Karpas-422 (cell line): ENCODE results near the gene SNX7. TPM values are rescaled to one million over a fixed set of nuclear protein-coding genes. Genes with fewer than 3 reads are reported as not detected.

ENCODE experiments used
- DNase-seq: peaks from one replicate; pipeline ENCODE4 v3.0.0-alpha.2; 2015
- H2AFZ ChIP-seq: fragments of 200-600 bp; sonication (generic); 2 replicates; pipeline ENCODE4 v1.6.1; 2014; ENCODE audit warnings: antibody characterized with exemption, low read length, mixed read lengths
- H3K27ac ChIP-seq: fragments of 200-600 bp; sonication (generic); 2 replicates; pipeline ENCODE4 v1.5.1; 2014; ENCODE audit warnings: mild to moderate bottlenecking, low read length, moderate library complexity
- H3K27me3 ChIP-seq: fragments of 200-600 bp; sonication (generic); 2 replicates; pipeline ENCODE4 v1.6.1; 2014; ENCODE audit warnings: low read length, mixed read lengths
- H3K36me3 ChIP-seq: fragments of 200-600 bp; sonication (generic); 2 replicates; pipeline ENCODE4 v1.6.1; 2014; ENCODE audit warnings: low read length, mixed read lengths; ENCODE audit not compliant: insufficient read depth
- H3K4me1 ChIP-seq: fragments of 200-600 bp; sonication (generic); 2 replicates; pipeline ENCODE4 v1.6.1; 2014; ENCODE audit warnings: mild to moderate bottlenecking, low read length, mixed read lengths
- H3K4me2 ChIP-seq: fragments of 200-600 bp; sonication (generic); 2 replicates; pipeline ENCODE4 v1.6.1; 2014; ENCODE audit warnings: low read length, low read depth, mild to moderate bottlenecking; ENCODE audit not compliant: poor library complexity, severe bottlenecking
- H3K4me3 ChIP-seq: fragments of 200-600 bp; sonication (generic); 2 replicates; pipeline ENCODE4 v1.5.1; 2014; ENCODE audit warnings: mild to moderate bottlenecking, antibody characterized with exemption, low read length, mixed read lengths
- H3K79me2 ChIP-seq: fragments of 200-600 bp; sonication (generic); 2 replicates; pipeline ENCODE4 v1.6.1; 2014; ENCODE audit warnings: mild to moderate bottlenecking, low read length, mixed read lengths
- H3K9ac ChIP-seq: fragments of 200-600 bp; sonication (generic); 2 replicates; pipeline ENCODE4 v1.6.0; 2014; ENCODE audit warnings: low read length
- H3K9me2 ChIP-seq: fragments of 200-600 bp; sonication (generic), shearing (Covaris generic); replicated peaks from 2 replicates; pipeline ENCODE4 v1.6.0; 2014; ENCODE audit warnings: mild to moderate bottlenecking, low read length, moderate library complexity; ENCODE audit not compliant: insufficient read depth
- H3K9me3 ChIP-seq: fragments of 300-700, 200-600 bp; sonication (generic); 2 replicates; pipeline ENCODE4 v1.6.1; 2014; ENCODE audit warnings: low read length, mixed read lengths
- H4K20me1 ChIP-seq: fragments of 200-600 bp; sonication (generic); 2 replicates; pipeline ENCODE4 v1.6.1; 2014; ENCODE audit warnings: mild to moderate bottlenecking, antibody characterized with exemption, low read length, low read depth; ENCODE audit not compliant: insufficient read depth
- total RNA-seq: library from RNA; depleted of rRNA; stranded (reverse); fragments of >200 nt; shearing (Covaris generic); gene quantifications from 2 replicates; pipeline ENCODE4 v1.2.3, GENCODE V29; 2014; ENCODE audit warnings: low replicate concordance

The SNX7 gene
- total RNA-seq, 1 experiment from 2014 or later = not detected

DNA sequence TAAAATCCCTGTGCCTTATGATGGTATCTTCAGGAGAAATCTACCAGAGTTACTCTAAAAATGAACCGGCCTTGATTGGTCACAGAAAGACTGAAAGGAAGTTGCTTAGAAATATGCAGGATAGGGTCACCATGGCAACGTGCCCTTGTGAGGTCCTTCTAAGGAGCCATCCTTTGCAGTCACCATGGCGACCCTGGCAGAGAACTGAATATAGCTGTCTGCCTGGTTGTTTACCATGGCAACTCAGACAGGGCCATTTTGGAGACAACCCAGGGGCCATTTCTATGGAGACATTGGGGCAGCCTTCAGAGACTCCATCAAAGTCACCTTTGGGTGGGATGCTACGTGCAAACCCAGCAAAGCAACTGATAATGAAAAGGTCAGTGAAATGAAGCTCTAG, 43.0 kb downstream of the SNX7 start:
- no peaks in the 10 kb centered on the region for H3K9me2 ChIP-seq
- H3K4me2 ChIP-seq = no peak overlapping the region
- H3K27me3 ChIP-seq = no peaks in the 10 kb centered on the region
- no peak overlapping the region for H3K27ac ChIP-seq
- H3K4me1 ChIP-seq = peaks cover 6% of the 10 kb centered on the region; the same call in 1 of the 2 replicates
- H4K20me1 ChIP-seq = no peaks in the 10 kb centered on the region
- no peaks in the 10 kb centered on the region for H3K79me2 ChIP-seq
- no peaks in the 10 kb centered on the region for H3K9me3 ChIP-seq
- H3K4me3 ChIP-seq = no peak overlapping the region
- DNase-seq = no peak
- H3K9ac ChIP-seq = no peak overlapping the region
- no peaks in the 10 kb centered on the region for H3K36me3 ChIP-seq
- no peak overlapping the region for H2AFZ ChIP-seq

DNA sequence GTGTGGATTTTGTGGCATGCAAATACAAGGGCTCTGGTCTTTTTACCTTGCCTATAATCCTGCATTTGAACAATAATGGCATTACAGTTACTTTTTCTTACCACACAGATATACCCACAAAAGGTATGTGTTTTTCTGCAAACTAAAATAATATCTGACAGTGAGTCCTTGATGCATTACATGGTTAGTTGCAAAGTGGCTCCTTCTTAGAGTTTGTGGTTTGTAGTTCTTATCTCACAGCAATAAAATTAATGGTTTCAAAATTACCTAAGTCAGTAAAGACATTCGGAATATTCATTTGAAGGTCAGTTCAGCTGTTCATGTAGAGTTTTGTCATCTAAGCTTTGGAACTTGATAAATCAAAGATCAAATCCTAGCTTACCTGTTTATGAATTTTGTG, 43.5 kb downstream of the SNX7 start:
- no peak overlapping the region for H3K4me3 ChIP-seq
- no peaks in the 10 kb centered on the region for H3K9me2 ChIP-seq
- no peak for DNase-seq

DNA sequence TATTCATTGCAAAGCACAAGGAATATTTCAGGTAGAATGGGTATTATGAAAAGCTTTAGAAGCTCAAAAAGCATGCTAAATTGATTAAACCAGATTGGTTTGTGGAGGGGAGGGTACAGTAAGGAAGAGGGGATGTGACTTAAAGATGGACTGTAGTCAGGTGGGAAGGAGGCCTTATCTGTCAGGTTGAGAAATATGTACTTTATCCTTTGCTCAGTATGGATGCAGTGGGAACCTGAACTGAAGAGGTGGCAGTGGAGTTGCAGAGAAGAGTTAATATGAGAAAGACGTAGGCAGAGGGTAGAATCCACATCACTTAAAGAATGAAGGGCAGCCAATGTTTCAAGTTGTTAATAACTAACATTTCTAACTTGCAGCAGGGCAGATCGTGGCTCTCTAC, 44.1 kb downstream of the SNX7 start:
- H3K9ac ChIP-seq = no peak overlapping the region
- H4K20me1 ChIP-seq = no peaks in the 10 kb centered on the region
- H3K27ac ChIP-seq = no peak overlapping the region
- no peaks in the 10 kb centered on the region for H3K9me3 ChIP-seq
- no peaks in the 10 kb centered on the region for H3K9me2 ChIP-seq
- no peaks in the 10 kb centered on the region for H3K27me3 ChIP-seq
- peaks cover 6% of the 10 kb centered on the region; the same call in 1 of the 2 replicates for H3K4me1 ChIP-seq
- DNase-seq = no peak
- no peaks in the 10 kb centered on the region for H3K79me2 ChIP-seq
- H2AFZ ChIP-seq = no peak overlapping the region
- no peak overlapping the region for H3K4me3 ChIP-seq
- no peak overlapping the region for H3K4me2 ChIP-seq
- H3K36me3 ChIP-seq = no peaks in the 10 kb centered on the region

More for the DNA sequence above, 43.5 kb downstream of the SNX7 start:
- Histone ChIP-seq H2AFZ (no peak overlapping the region), H3K9me3 (no peaks in the 10 kb centered on the region), H3K36me3 (no peaks in the 10 kb centered on the region), H3K27me3 (no peaks in the 10 kb centered on the region), H3K4me1 (peaks cover 6% of the 10 kb centered on the region; the same call in 1 of the 2 replicates), H3K27ac (no peak overlapping the region), H4K20me1 (no peaks in the 10 kb centered on the region), H3K4me2 (no peak overlapping the region), H3K9ac (no peak overlapping the region), H3K79me2 (no peaks in the 10 kb centered on the region)

DNA sequence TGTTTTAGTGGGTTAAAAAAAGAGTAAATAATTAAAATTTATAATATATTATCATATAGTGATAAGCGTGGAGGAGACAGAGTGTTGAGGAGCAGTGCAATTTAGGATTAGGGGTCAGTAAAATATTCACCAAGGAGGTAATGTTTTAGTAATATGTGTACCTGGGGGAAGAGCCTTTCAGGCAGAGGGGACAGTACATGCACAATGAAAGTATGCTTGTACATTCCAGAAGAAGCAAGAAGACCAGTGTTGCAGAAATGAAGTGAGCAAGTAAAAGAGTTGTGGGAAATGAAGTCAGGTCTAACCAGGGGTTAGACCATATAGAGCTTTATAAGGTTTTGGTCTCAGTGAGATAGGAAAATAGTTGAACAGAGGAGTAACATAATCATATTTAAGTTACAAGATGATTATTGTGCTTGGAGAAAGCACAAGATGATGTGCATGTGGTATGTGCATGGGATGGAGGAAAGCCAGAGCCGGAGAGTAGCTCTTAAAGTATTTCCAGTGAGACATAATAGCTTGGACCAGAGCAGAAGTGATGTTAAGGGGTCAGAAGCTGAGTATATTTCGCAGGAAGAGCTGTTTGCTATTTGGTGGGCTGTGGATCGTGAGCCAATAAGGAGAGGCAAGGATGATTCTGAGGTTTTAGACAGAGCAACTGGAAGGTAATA, 44.8 kb downstream of the SNX7 start:
- Histone ChIP-seq H3K79me2 (no peaks in the 10 kb centered on the region), H3K9me3 (no peaks in the 10 kb centered on the region), H3K4me3 (no peak overlapping the region), H3K9ac (no peak overlapping the region), H3K27me3 (no peaks in the 10 kb centered on the region), H3K27ac (no peak overlapping the region), H3K9me2 (no peaks in the 10 kb centered on the region), H2AFZ (no peak overlapping the region), H4K20me1 (no peaks in the 10 kb centered on the region), H3K4me1 (peaks cover 6% of the 10 kb centered on the region; the same call in 1 of the 2 replicates), H3K4me2 (no peak overlapping the region), H3K36me3 (no peaks in the 10 kb centered on the region)
- DNase-seq = no peak

DNA sequence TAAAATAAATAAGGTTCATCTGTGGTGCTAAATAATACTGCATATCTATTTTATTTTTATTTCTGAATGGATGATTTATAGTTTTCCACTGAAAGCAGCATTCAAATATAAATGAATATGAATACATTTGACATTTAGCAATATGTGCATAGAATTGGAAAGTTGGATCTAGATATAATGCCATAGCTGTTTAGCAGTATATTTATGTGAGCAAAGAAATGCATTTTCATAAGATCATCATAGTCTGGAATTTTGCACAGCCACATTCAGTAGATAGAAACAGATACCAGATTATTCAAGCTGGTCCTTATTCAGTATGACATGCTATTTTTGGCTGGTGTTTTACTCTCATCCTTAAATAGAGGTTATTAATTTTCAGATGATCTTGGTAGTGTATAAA, 46.0 kb downstream of the SNX7 start:
- Histone ChIP-seq H3K9me2 (no peaks in the 10 kb centered on the region), H3K27me3 (no peaks in the 10 kb centered on the region), H3K79me2 (no peaks in the 10 kb centered on the region), H3K9me3 (no peaks in the 10 kb centered on the region), H4K20me1 (no peaks in the 10 kb centered on the region), H3K4me1 (peaks cover 6% of the 10 kb centered on the region; the same call in 1 of the 2 replicates), H3K9ac (no peak overlapping the region), H3K27ac (no peak overlapping the region), H3K36me3 (no peaks in the 10 kb centered on the region), H3K4me3 (no peak overlapping the region), H3K4me2 (no peak overlapping the region), H2AFZ (no peak overlapping the region)
- no peak for DNase-seq

DNA sequence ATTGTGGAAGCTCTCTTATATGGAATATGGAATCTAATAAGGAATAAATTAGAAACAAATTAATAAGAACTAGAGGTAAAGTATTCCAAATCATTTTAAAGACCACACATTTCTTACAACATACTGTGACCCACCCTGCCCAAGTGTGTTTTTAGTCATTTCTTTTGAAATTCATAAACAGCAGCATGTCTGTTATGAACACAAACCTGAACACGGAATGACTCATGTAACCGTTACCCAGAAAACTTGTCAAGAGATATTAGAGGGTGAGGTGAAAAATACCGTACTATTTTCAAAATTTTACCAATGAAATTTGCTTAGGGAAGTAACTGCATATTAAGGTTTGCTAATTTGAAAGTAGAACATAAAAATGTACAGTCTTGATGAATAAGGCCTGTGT, 48.4 kb downstream of the SNX7 start:
- H3K9ac ChIP-seq = no peak overlapping the region

DNA sequence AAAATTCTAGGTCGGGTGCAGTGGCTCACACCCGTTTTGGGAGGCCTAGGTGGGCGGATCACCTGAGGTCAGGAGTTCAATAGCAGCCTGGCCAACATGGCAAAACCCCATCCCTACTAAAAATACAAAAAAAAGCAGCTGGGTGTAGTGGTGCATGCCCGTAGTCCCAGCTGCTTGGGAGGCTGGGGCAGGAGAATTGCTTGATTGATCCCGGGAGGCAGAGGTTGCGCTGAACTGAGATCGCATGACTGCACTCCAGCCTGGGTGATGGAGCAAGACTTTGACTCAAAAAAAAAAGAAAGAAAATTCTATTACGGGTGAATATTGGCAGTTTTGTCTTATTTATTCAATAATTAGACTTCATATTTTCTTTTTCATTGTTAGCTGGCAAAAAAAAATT, 62.1 kb downstream of the SNX7 start:
- peaks cover 42% of the 10 kb centered on the region for H3K4me1 ChIP-seq
- H3K27ac ChIP-seq = 0 out of 2 replicates have a peak overlapping the region, but pooled peaks have one; percentile 22
- H4K20me1 ChIP-seq = no peaks in the 10 kb centered on the region
- H3K9me2 ChIP-seq = no peaks in the 10 kb centered on the region
- peak; percentile 82 for DNase-seq
- H3K9ac ChIP-seq = no peak overlapping the region
- no peaks in the 10 kb centered on the region for H3K36me3 ChIP-seq
- no peaks in the 10 kb centered on the region for H3K27me3 ChIP-seq
- H3K4me3 ChIP-seq = no peak overlapping the region
- H2AFZ ChIP-seq = no peak overlapping the region
- H3K9me3 ChIP-seq = no peaks in the 10 kb centered on the region
- H3K4me2 ChIP-seq = peak overlapping the region; percentile 48
- no peaks in the 10 kb centered on the region for H3K79me2 ChIP-seq

More for the DNA sequence above, 48.4 kb downstream of the SNX7 start:
- Histone ChIP-seq H4K20me1 (no peaks in the 10 kb centered on the region), H3K9me2 (no peaks in the 10 kb centered on the region), H3K27ac (no peak overlapping the region), H3K4me3 (no peak overlapping the region), H3K4me1 (peaks cover 1% of the 10 kb centered on the region; the same call in 1 of the 2 replicates), H3K4me2 (no peak overlapping the region), H3K36me3 (no peaks in the 10 kb centered on the region), H3K27me3 (no peaks in the 10 kb centered on the region), H2AFZ (no peak overlapping the region), H3K79me2 (no peaks in the 10 kb centered on the region), H3K9me3 (no peaks in the 10 kb centered on the region)
- no peak for DNase-seq

DNA sequence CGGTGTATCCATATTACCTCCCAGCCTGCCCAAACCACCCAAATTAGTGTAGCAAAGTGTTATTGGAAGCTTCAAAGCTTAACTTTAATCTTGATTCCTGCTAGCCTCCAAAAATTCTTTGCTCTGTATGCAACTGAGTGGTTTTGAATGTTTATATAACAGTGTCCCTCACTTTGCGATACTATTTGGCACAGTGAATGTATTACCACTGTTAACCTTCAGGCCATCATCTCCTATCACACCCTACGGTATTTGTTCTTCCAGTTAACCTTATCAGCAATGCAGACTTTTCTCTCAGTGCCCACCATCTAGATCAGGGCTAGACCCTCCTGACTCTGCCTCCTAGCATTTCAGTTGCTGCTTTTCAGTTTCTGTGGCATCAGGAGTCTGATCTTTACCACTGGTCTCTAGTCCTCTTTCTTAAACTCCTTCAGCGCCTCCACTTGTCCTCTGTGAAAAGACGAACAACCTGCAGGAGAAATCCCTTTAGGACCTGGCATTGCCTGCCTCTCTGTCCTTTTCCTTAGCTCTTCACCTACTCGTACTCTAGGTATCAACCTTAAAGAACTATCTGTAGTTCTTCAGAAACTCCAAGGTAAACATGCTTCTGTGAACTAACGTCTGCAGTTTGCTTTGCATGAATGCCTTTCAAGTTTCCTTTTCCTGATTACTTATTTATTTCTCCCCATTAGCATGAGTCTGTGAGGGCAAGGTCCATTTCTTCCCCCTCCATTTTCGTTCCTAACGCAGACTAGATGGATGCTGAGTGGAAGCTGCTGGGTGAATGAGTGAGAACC, 71.7 kb downstream of the SNX7 start:
- H3K27ac ChIP-seq = no peak overlapping the region
- no peak overlapping the region for H2AFZ ChIP-seq
- no peaks in the 10 kb centered on the region for H3K4me1 ChIP-seq
- no peaks in the 10 kb centered on the region for H4K20me1 ChIP-seq
- no peaks in the 10 kb centered on the region for H3K27me3 ChIP-seq
- H3K9me3 ChIP-seq = no peaks in the 10 kb centered on the region
- H3K79me2 ChIP-seq = no peaks in the 10 kb centered on the region
- H3K36me3 ChIP-seq = no peaks in the 10 kb centered on the region
- no peak overlapping the region for H3K4me3 ChIP-seq
- H3K9ac ChIP-seq = no peak overlapping the region
- DNase-seq = no peak
- H3K9me2 ChIP-seq = no peaks in the 10 kb centered on the region
- H3K4me2 ChIP-seq = no peak overlapping the region
